OCI-LY7 (cell line): Measurements from ENCODE around the gene GRK5. TPM values are rescaled to one million over a fixed set of nuclear protein-coding genes. Genes with fewer than 3 reads are reported as not detected.
A peak's percentile ranks its signal among the peaks of the same experiment; 100 is the strongest.

Source experiments
- BruUV-seq: library from RNA; stranded (reverse); fragments of 400-500 nt; replicated peaks from 2 replicates; lab custom pipeline; 2021; lab: Mats Ljungman, UMichigan
- CTCF ChIA-PET: fragments of 300-600 bp; sonication (Branson Sonifier 250); formaldehyde crosslinking; loops from one replicate; lab custom pipeline; 2022; ENCODE audit warnings: antibody characterized with exemption; ENCODE audit not compliant: unreplicated experiment; lab: Charles Lee
- POLR2A ChIA-PET: fragments of 300-600 bp; sonication (Branson Sonifier 250); formaldehyde crosslinking; loops from one replicate; lab custom pipeline; 2022; ENCODE audit warnings: antibody characterized with exemption; lab: Charles Lee
- DNase-seq: peaks from one replicate; pipeline ENCODE4 v3.0.0-alpha.2; 2015; ENCODE audit warnings: low spot score
- H2AFZ ChIP-seq: fragments of 200-600 bp; sonication (generic), shearing (Covaris generic); 2 replicates; pipeline ENCODE4 v1.6.1; 2014; ENCODE audit warnings: mild to moderate bottlenecking, antibody characterized with exemption, low read length, moderate library complexity
- H3K27ac ChIP-seq: fragments of 200-600 bp; sonication (generic); 2 replicates; pipeline ENCODE4 v1.5.1; 2014; ENCODE audit warnings: mixed run types, low read depth, mild to moderate bottlenecking, moderate library complexity, low read length, inconsistent platforms; ENCODE audit not compliant: poor library complexity, severe bottlenecking
- H3K36me3 ChIP-seq: fragments of 200-600 bp; sonication (generic); 2 replicates; pipeline ENCODE4 v1.6.1; 2014; ENCODE audit warnings: mild to moderate bottlenecking, antibody characterized with exemption, low read length, moderate library complexity, mixed read lengths; ENCODE audit not compliant: insufficient read depth
- H3K4me1 ChIP-seq: fragments of 200-600 bp; sonication (generic); 2 replicates; pipeline ENCODE4 v1.5.1; 2014; ENCODE audit warnings: mild to moderate bottlenecking, low read length; ENCODE audit not compliant: insufficient read depth, poor library complexity, severe bottlenecking
- H3K4me2 ChIP-seq: fragments of 200-600 bp; sonication (generic); 2 replicates; pipeline ENCODE4 v1.6.1; 2014; ENCODE audit warnings: mild to moderate bottlenecking, low read length
- H3K4me3 ChIP-seq: fragments of 200-600 bp; sonication (generic); 2 replicates; pipeline ENCODE4 v1.5.1; 2014; ENCODE audit warnings: mild to moderate bottlenecking, low read depth, low read length; ENCODE audit not compliant: poor library complexity, severe bottlenecking
- H3K79me2 ChIP-seq: fragments of 200-600 bp; sonication (generic); 2 replicates; pipeline ENCODE4 v1.6.1; 2016; ENCODE audit warnings: low read depth, mild to moderate bottlenecking, low read length, moderate library complexity, mixed read lengths; ENCODE audit not compliant: insufficient read depth
- H3K9me2 ChIP-seq: fragments of 200-600 bp; sonication (generic); 2 replicates; pipeline ENCODE4 v1.6.1; 2016; ENCODE audit warnings: mild to moderate bottlenecking, low read length, mixed read lengths; ENCODE audit not compliant: insufficient read depth
- H3K9me3 ChIP-seq: fragments of 200-600 bp; sonication (generic); 2 replicates; pipeline ENCODE4 v1.6.1; 2014; ENCODE audit warnings: mild to moderate bottlenecking, mixed run types, low read length, mixed read lengths
- H4K20me1 ChIP-seq: fragments of 200-600 bp; sonication (generic); 2 replicates; pipeline ENCODE4 v1.6.1; 2014; ENCODE audit warnings: mild to moderate bottlenecking, antibody characterized with exemption, low read length, moderate library complexity, mixed read lengths; ENCODE audit not compliant: insufficient read depth
- EZH2phosphoT487 ChIP-seq: fragments of 200-600 bp; sonication (generic); IDR thresholded peaks from 2 replicates; pipeline ENCODE4 v1.6.1; 2018; ENCODE audit warnings: low read depth, borderline replicate concordance, mild to moderate bottlenecking, mixed run types, antibody characterized with exemption, low read length, moderate library complexity, mixed read lengths
- intact Hi-C: fragments of 100-400 bp; cut with micrococcal nuclease; formaldehyde crosslinking; loops from one replicate; pipeline ENCODE4 v1.10.0; 2022; ENCODE audit not compliant: unreplicated experiment
- total RNA-seq, 2 experiments: library from RNA; depleted of rRNA in 1 of 2; stranded (reverse); fragments of >200 nt in 1 of 2; shearing (Covaris generic) in 1 of 2; gene quantifications; 2 replicates each; pipeline ENCODE4 v1.2.3, GENCODE V29; 2014 to 2022
- TF ChIP-seq, protein P1 (sequence below): fragments of 200-600 bp; sonication (generic); conservative IDR thresholded peaks from 2 replicates; pipeline ENCODE4 v1.5.1; 2014; ENCODE audit warnings: mild to moderate bottlenecking, antibody characterized with exemption, low read length, moderate library complexity, mixed read lengths

The GRK5 gene
- total RNA-seq, 2 experiments from 2014 or later, result 4.7 to 10.2 TPM

DNA sequence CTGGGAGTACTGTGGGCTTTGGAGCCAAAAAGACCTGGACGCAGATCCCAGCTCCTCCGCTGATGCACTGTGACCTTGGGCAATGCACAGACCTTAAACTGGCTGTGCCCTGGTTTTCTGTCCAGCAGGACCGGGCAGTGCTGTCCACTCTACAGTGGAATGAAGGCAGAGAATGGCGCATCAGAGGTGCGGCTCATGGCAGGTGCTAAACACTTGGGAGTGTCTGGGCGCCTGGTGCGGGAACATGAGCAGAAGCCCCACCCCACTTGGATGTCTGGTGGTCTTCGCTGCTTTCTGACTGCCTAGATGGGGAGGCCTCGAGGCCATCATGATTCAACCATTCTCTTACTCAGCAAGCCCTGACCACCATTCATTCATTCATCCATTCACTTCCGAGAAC lies 153.7 kb downstream of the GRK5 start:
- H3K4me3 ChIP-seq, result no peak overlapping the region
- peaks cover 26% of the 10 kb centered on the region for H3K4me1 ChIP-seq
- no peak overlapping the region for H3K4me2 ChIP-seq
- BruUV-seq, result no TSS peak
- H3K36me3 ChIP-seq, result no peaks in the 10 kb centered on the region; the same call in 1 of the 2 replicates
- ChIA-PET POLR2A (no interaction called here), CTCF (no interaction called here)
- no peak overlapping the region for H3K27ac ChIP-seq
- DNase-seq, result no peak
- no peaks in the 10 kb centered on the region for H4K20me1 ChIP-seq
- H2AFZ ChIP-seq, result no peak overlapping the region
- intact Hi-C loops, result loop anchor here (2.0 kb wide), 1 partner anchor 54 kb away; no protein-coding TSS in a partner anchor
- H3K79me2 ChIP-seq, result no peaks in the 10 kb centered on the region
- TF ChIP-seq EZH2phosphoT487, result no peak
- TF ChIP-seq, protein P1, sequence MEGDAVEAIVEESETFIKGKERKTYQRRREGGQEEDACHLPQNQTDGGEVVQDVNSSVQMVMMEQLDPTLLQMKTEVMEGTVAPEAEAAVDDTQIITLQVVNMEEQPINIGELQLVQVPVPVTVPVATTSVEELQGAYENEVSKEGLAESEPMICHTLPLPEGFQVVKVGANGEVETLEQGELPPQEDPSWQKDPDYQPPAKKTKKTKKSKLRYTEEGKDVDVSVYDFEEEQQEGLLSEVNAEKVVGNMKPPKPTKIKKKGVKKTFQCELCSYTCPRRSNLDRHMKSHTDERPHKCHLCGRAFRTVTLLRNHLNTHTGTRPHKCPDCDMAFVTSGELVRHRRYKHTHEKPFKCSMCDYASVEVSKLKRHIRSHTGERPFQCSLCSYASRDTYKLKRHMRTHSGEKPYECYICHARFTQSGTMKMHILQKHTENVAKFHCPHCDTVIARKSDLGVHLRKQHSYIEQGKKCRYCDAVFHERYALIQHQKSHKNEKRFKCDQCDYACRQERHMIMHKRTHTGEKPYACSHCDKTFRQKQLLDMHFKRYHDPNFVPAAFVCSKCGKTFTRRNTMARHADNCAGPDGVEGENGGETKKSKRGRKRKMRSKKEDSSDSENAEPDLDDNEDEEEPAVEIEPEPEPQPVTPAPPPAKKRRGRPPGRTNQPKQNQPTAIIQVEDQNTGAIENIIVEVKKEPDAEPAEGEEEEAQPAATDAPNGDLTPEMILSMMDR, result no peak
- no peaks in the 10 kb centered on the region for H3K9me2 ChIP-seq
- peaks cover 10% of the 10 kb centered on the region for H3K9me3 ChIP-seq

DNA sequence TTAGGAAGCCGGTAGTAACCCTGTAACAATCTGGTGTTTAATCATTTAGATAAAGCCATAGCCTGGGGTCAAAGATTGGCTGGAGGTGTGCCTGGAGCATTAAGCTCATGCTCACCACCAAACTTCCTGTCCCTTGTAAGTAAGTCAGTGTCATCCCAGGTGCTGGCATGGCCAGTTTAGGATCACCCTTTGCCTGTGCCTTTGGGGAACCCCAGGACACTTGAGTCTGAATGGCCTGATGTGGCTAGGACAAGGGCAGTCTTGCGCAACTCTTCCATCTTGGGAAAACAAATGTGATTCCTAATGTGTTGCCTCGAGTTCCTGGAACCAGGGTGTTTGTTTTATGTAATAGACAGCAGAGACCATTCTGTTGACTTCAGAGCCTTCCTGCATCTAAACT lies 154.8 kb downstream of the GRK5 start:
- TF ChIP-seq, protein P1, result no peak
- TF ChIP-seq EZH2phosphoT487, result no peak
- H2AFZ ChIP-seq, result no peak overlapping the region
- peak; percentile 35 for DNase-seq
- CTCF ChIA-PET, result no interaction called here
- H3K4me2 ChIP-seq, result peak overlapping the region; percentile 43
- H4K20me1 ChIP-seq, result no peaks in the 10 kb centered on the region
- H3K79me2 ChIP-seq, result no peaks in the 10 kb centered on the region
- no peaks in the 10 kb centered on the region; the same call in 1 of the 2 replicates for H3K36me3 ChIP-seq
- H3K4me1 ChIP-seq, result peaks cover 26% of the 10 kb centered on the region
- no peak overlapping the region for H3K4me3 ChIP-seq
- no peak overlapping the region for H3K27ac ChIP-seq
- intact Hi-C loops, result no loop called here
- no TSS peak for BruUV-seq
- H3K9me2 ChIP-seq, result no peaks in the 10 kb centered on the region
- POLR2A ChIA-PET, result interaction anchor here (0.7 to 1.2 kb wide), 3 partner anchors 8 to 30 kb away, joined by 3 to 4 read pairs (median 3); no protein-coding TSS in a partner anchor
- no peaks in the 10 kb centered on the region; the same call in 1 of the 2 replicates for H3K9me3 ChIP-seq
